Brain microvascular endothelial cell (primary cell): ENCODE results near the gene RERE.

Experiments
- DNase-seq: peaks from one replicate; pipeline ENCODE4 v3.0.0-alpha.2; 2020
- H3K27ac ChIP-seq: fragments of 250-450 bp; sonication (Bioruptor Pico); 2 replicates; pipeline ENCODE4 v1.5.1; 2020; ENCODE audit warnings: mild to moderate bottlenecking, moderate library complexity
- H3K27me3 ChIP-seq: fragments of 250-450 bp; sonication (Bioruptor Pico); replicated peaks from 2 replicates; pipeline ENCODE4 v1.5.1; 2020; ENCODE audit warnings: mild to moderate bottlenecking
- H3K36me3 ChIP-seq: fragments of 250-450 bp; sonication (Bioruptor Pico); replicated peaks from 2 replicates; pipeline ENCODE4 v1.5.1; 2020; ENCODE audit warnings: mild to moderate bottlenecking
- H3K4me3 ChIP-seq: 2 replicates; pipeline ENCODE4 v1.5.1; 2011; ENCODE audit warnings: low read depth, mild to moderate bottlenecking, control low read depth, low read length, moderate library complexity
- CTCF ChIP-seq: IDR thresholded peaks from 2 replicates; pipeline ENCODE4 v1.5.1; 2011; ENCODE audit warnings: low read depth, mild to moderate bottlenecking, moderate library complexity, low read length, control low read depth, inconsistent platforms; ENCODE audit errors: missing control alignments
- in situ Hi-C: cut with HindIII; loops from 2 replicates; pipeline ENCODE4 v1.10.0; 2017; ENCODE audit warnings: low sequenced_read_pairs, low pct_ligation_motif_present

The RERE gene

GRCh38 chr1:8398086-8398485 is 419.4 kb downstream of the RERE start:
- no peak for DNase-seq
- H3K36me3 ChIP-seq, result peaks cover 17% of the 10 kb centered on the region
- no peak for TF ChIP-seq CTCF
- no peaks in the 10 kb centered on the region for H3K27me3 ChIP-seq
- in situ Hi-C loops, result no loop called here
- H3K4me3 ChIP-seq, result no peak overlapping the region
- peak overlapping the region; percentile 99 for H3K27ac ChIP-seq

GRCh38 chr1:8397511-8397910 is 419.9 kb downstream of the RERE start:
- H3K27ac ChIP-seq, result peak overlapping the region; percentile 99
- peak; percentile 25 for DNase-seq
- H3K36me3 ChIP-seq, result peaks cover 17% of the 10 kb centered on the region
- no peaks in the 10 kb centered on the region for H3K27me3 ChIP-seq
- no peak for TF ChIP-seq CTCF
- H3K4me3 ChIP-seq, result no peak overlapping the region
- in situ Hi-C loops, result no loop called here

- no peaks in the 10 kb centered on the region for H3K27me3 ChIP-seq
- peaks cover 11% of the 10 kb centered on the region for H3K36me3 ChIP-seq
- no peak overlapping the region for H3K4me3 ChIP-seq
- TF ChIP-seq CTCF, result no peak
- in situ Hi-C loops, result no loop called here
- peak; percentile 99 for DNase-seq
- peak overlapping the region; percentile 99 for H3K27ac ChIP-seq
Observed at GRCh38 chr1:8396786-8397406, 420.5 kb downstream of the RERE start.

GRCh38 chr1:8396083-8396785 is 421.2 kb downstream of the RERE start:
- peaks cover 10% of the 10 kb centered on the region for H3K36me3 ChIP-seq
- H3K4me3 ChIP-seq, result no peak overlapping the region
- in situ Hi-C loops, result no loop called here
- TF ChIP-seq CTCF, result no peak
- peak; percentile 49 for DNase-seq
- peak overlapping the region; percentile 99 for H3K27ac ChIP-seq
- H3K27me3 ChIP-seq, result no peaks in the 10 kb centered on the region

GRCh38 chr1:8395433-8395866 is 422.0 kb downstream of the RERE start:
- DNase-seq, result no peak
- Histone ChIP-seq H3K27ac (peak overlapping the region; percentile 99), H3K27me3 (no peaks in the 10 kb centered on the region), H3K36me3 (peaks cover 13% of the 10 kb centered on the region), H3K4me3 (no peak overlapping the region)
- in situ Hi-C loops, result no loop called here
- no peak for TF ChIP-seq CTCF
